Natural killer cell treated with Interleukin-12 subunit alpha and Interleukin-12 subunit beta and Interleukin-15 and Interleukin-18, amount 100 ng/mL, for 72 hours (primary cell): ENCODE data around the gene HIGD1C. TPM values are rescaled to one million over a fixed set of nuclear protein-coding genes. Genes with fewer than 3 reads are reported as not detected.
"Not testable (repeated sequence)": the region's sequence is repeated elsewhere in the genome, so short reads cannot be mapped to it uniquely, and the experiment has no call there.

Experiments
- ATAC-seq, 2 donors: fragments of 150-1000 bp; cut with Tn5 transposase in 1 of 2; sonication (Bioruptor Pico), chemical (Tn5 transposase) in 1 of 2; 2 replicates each; pipeline ENCODE4 v1.10.0; 2021
- DNase-seq: peaks from one replicate; pipeline ENCODE4 v3.0.0; 2022; ENCODE audit warnings: low spot score
- H3K27ac Mint-ChIP-seq, 2 donors: 1 replicate in 1 of 2; 2 replicates in 1 of 2; pipeline ENCODE4 v1.8.0; 2022; ENCODE audit warnings: mixed read lengths in 2 of 2, mild to moderate bottlenecking in 1 of 2, moderate library complexity in 1 of 2
- H3K27me3 Mint-ChIP-seq, 2 donors: 1 replicate in 1 of 2; 2 replicates in 1 of 2; pipeline ENCODE4 v1.8.0; 2022; ENCODE audit warnings: mixed read lengths in 2 of 2
- H3K36me3 Mint-ChIP-seq: one replicate; pipeline ENCODE4 v1.8.0; 2022; ENCODE audit warnings: mixed read lengths
- H3K4me1 Mint-ChIP-seq, 2 donors: 1 replicate in 1 of 2; 2 replicates in 1 of 2; pipeline ENCODE4 v1.8.0; 2022; ENCODE audit warnings: low read depth in 2 of 2, mixed read lengths in 2 of 2, mild to moderate bottlenecking in 1 of 2
- H3K4me3 Mint-ChIP-seq: one replicate; pipeline ENCODE4 v1.8.0; 2022; ENCODE audit warnings: mixed read lengths
- H3K9me3 Mint-ChIP-seq: 2 replicates; pipeline ENCODE4 v1.8.0; 2022; ENCODE audit warnings: mixed read lengths
- total RNA-seq, 2 donors: library from RNA; stranded (reverse); gene quantifications; one replicate each; pipeline ENCODE4 v1.2.3, GENCODE V29; 2022

The HIGD1C gene
- total RNA-seq, 2 donors from 2014 or later, result not detected

- Mint-ChIP-seq H3K4me3 (peak overlapping the region; percentile 85), H3K4me1 (peaks cover 36 to 55% of the 10 kb centered on the region in 2 donors), H3K9me3 (no peaks in the 10 kb centered on the region), H3K27ac (peak overlapping the region in 1 of 2 donors; percentile 19), H3K27me3 (no peaks in the 10 kb centered on the region), H3K36me3 (no peaks in the 10 kb centered on the region)
- no peak for DNase-seq
- no peak for ATAC-seq
These were observed 25.9 kb upstream of the HIGD1C start for GRCh38 chr12:50926415-50926814.

GRCh38 chr12:50926932-50927331 lies 25.4 kb upstream of the HIGD1C start:
- H3K27ac Mint-ChIP-seq, result peak overlapping the region in 1 of 2 donors; percentile 19
- DNase-seq, H3K9me3 Mint-ChIP-seq, ATAC-seq, H3K27me3 Mint-ChIP-seq, H3K36me3 Mint-ChIP-seq: not testable (repeated sequence)
- peaks cover 36 to 55% of the 10 kb centered on the region in 2 donors for H3K4me1 Mint-ChIP-seq
- H3K4me3 Mint-ChIP-seq, result peak overlapping the region; percentile 85

GRCh38 chr12:50927356-50927755 lies 25.0 kb upstream of the HIGD1C start:
- ATAC-seq (no peak), DNase-seq (no peak)
- H3K4me3 Mint-ChIP-seq, result peak overlapping the region; percentile 61
- peak overlapping the region; percentile 19 to 20 for H3K27ac Mint-ChIP-seq
- H3K4me1 Mint-ChIP-seq, result peaks cover 36 to 53% of the 10 kb centered on the region in 2 donors
- no peaks in the 10 kb centered on the region for H3K9me3 Mint-ChIP-seq
- no peaks in the 10 kb centered on the region for H3K27me3 Mint-ChIP-seq
- H3K36me3 Mint-ChIP-seq, result no peaks in the 10 kb centered on the region

GRCh38 chr12:50927766-50928224 lies 24.5 kb upstream of the HIGD1C start:
- peak overlapping the region; percentile 61 for H3K4me3 Mint-ChIP-seq
- peak overlapping the region; percentile 19 to 20 for H3K27ac Mint-ChIP-seq
- DNase-seq (no peak), ATAC-seq (no peak)
- no peaks in the 10 kb centered on the region for H3K9me3 Mint-ChIP-seq
- no peaks in the 10 kb centered on the region for H3K36me3 Mint-ChIP-seq
- H3K27me3 Mint-ChIP-seq, result no peaks in the 10 kb centered on the region
- peaks cover 35 to 53% of the 10 kb centered on the region in 2 donors for H3K4me1 Mint-ChIP-seq

DNA sequence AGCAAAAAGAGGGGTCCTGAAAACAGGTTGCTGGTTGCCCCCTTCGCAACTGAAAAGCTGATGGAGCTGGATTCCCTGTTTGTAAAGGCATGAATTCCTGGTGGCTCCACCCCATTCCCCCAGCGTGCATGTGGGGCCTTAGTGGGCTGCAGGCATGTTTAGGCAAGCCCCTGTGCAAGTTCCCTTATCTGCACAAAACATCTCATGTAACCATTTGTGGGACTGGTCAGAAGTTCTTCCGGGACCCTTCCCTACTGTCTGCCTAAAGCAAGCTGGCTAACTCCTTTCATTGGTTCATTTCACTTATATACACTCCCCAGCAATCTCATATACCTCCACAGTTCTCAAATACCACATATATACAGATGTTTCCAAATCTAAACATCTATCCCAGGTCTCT lies 24.0 kb upstream of the HIGD1C start:
- peak overlapping the region in 1 of 2 donors; percentile 3 for H3K27ac Mint-ChIP-seq
- H3K4me1 Mint-ChIP-seq, result peaks cover 33 to 53% of the 10 kb centered on the region in 2 donors
- no peaks in the 10 kb centered on the region for H3K27me3 Mint-ChIP-seq
- peak overlapping the region; percentile 61 for H3K4me3 Mint-ChIP-seq
- H3K9me3 Mint-ChIP-seq, result no peaks in the 10 kb centered on the region
- no peak for DNase-seq
- ATAC-seq, result no peak
- no peaks in the 10 kb centered on the region for H3K36me3 Mint-ChIP-seq

- no peak for DNase-seq
- H3K4me1 Mint-ChIP-seq, result peaks cover 24 to 44% of the 10 kb centered on the region in 2 donors
- ATAC-seq, result no peak
- H3K27me3 Mint-ChIP-seq, result no peaks in the 10 kb centered on the region
- H3K4me3 Mint-ChIP-seq, result no peak overlapping the region
- H3K9me3 Mint-ChIP-seq, result no peaks in the 10 kb centered on the region
- H3K27ac Mint-ChIP-seq, result peak overlapping the region in 1 of 2 donors; percentile 43
- H3K36me3 Mint-ChIP-seq, result no peaks in the 10 kb centered on the region
These were observed 22.5 kb upstream of the HIGD1C start for GRCh38 chr12:50929831-50930230.

GRCh38 chr12:50930477-50930876 lies 21.9 kb upstream of the HIGD1C start:
- ATAC-seq, result not testable (repeated sequence)

GRCh38 chr12:50932787-50933280 lies 19.5 kb upstream of the HIGD1C start:
- Mint-ChIP-seq H3K9me3 (no peaks in the 10 kb centered on the region), H3K27ac (peak overlapping the region; percentile 13), H3K27me3 (no peaks in the 10 kb centered on the region), H3K36me3 (no peaks in the 10 kb centered on the region), H3K4me3 (no peak overlapping the region), H3K4me1 (peaks cover 12 to 28% of the 10 kb centered on the region in 2 donors)
- ATAC-seq, result peak in 1 of 2 donors; percentile 74
- DNase-seq, result no peak

More at GRCh38 chr12:50930477-50930876, 21.9 kb upstream of the HIGD1C start:
- peak overlapping the region in 1 of 2 donors; percentile 13 for H3K27ac Mint-ChIP-seq
- DNase-seq, H3K27me3 Mint-ChIP-seq, H3K36me3 Mint-ChIP-seq, H3K9me3 Mint-ChIP-seq, H3K4me3 Mint-ChIP-seq: not testable (repeated sequence)
- H3K4me1 Mint-ChIP-seq, result peaks cover 18 to 38% of the 10 kb centered on the region in 2 donors

GRCh38 chr12:50933459-50934124 lies 18.8 kb upstream of the HIGD1C start:
- DNase-seq (no peak), ATAC-seq (peak; percentile 55 to 59)
- H3K4me1 Mint-ChIP-seq, result peaks cover 6 to 20% of the 10 kb centered on the region in 2 donors
- no peaks in the 10 kb centered on the region for H3K9me3 Mint-ChIP-seq
- no peak overlapping the region for H3K4me3 Mint-ChIP-seq
- H3K27me3 Mint-ChIP-seq, result no peaks in the 10 kb centered on the region
- peak overlapping the region; percentile 13 for H3K27ac Mint-ChIP-seq
- no peaks in the 10 kb centered on the region for H3K36me3 Mint-ChIP-seq

GRCh38 chr12:50934371-50934851 lies 17.9 kb upstream of the HIGD1C start:
- Mint-ChIP-seq H3K4me3 (no peak overlapping the region), H3K27me3 (no peaks in the 10 kb centered on the region), H3K9me3 (no peaks in the 10 kb centered on the region), H3K36me3 (no peaks in the 10 kb centered on the region), H3K4me1 (peaks cover 4 to 17% of the 10 kb centered on the region in 2 donors), H3K27ac (no peak overlapping the region)
- DNase-seq, result no peak
- ATAC-seq, result no peak

DNA sequence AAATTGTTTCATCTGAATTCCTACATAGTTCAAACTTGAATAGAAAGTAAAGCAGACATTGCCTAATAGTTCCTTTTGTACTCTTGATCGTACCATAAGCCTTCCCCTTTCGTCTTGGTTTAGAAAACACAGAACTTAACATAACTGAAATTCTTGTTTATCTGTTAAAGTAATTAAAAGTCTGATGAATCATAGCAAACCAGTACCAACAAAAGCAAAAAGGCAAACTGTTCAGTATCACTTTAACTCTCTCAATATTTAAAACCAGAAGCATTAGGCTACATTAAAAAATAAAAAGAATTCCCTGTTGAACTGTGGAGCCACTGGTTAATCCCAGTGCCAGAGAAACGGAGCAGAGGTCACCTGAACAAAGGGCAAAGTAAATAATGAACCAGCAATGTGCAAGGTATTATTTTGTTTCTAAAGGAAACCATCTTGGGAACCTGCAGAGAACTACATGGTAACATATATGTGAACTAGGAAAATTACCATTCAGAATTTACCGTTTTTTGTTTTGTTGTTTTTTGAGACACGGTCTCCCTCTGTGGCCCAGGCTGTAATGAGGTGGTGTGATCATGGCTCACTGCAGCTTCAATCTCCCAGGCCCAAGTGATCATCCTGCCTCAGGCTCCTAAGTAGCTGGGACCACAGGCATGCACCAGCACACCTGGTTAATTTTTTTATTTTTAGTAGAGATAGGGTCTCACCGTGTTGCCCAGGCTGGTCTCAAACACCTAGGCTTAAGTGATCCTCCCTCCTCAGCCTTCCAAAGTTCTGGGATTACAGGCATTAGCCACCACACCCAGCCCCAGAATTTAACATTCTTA lies 17.1 kb upstream of the HIGD1C start:
- no peak overlapping the region for H3K4me3 Mint-ChIP-seq
- H3K27ac Mint-ChIP-seq, result peak overlapping the region in 1 of 2 donors; percentile 49
- no peaks in the 10 kb centered on the region for H3K27me3 Mint-ChIP-seq
- H3K9me3 Mint-ChIP-seq, result no peaks in the 10 kb centered on the region
- DNase-seq, result no peak
- no peaks in the 10 kb centered on the region for H3K36me3 Mint-ChIP-seq
- H3K4me1 Mint-ChIP-seq, result peaks cover 4 to 17% of the 10 kb centered on the region in 2 donors
- ATAC-seq, result no peak

DNA sequence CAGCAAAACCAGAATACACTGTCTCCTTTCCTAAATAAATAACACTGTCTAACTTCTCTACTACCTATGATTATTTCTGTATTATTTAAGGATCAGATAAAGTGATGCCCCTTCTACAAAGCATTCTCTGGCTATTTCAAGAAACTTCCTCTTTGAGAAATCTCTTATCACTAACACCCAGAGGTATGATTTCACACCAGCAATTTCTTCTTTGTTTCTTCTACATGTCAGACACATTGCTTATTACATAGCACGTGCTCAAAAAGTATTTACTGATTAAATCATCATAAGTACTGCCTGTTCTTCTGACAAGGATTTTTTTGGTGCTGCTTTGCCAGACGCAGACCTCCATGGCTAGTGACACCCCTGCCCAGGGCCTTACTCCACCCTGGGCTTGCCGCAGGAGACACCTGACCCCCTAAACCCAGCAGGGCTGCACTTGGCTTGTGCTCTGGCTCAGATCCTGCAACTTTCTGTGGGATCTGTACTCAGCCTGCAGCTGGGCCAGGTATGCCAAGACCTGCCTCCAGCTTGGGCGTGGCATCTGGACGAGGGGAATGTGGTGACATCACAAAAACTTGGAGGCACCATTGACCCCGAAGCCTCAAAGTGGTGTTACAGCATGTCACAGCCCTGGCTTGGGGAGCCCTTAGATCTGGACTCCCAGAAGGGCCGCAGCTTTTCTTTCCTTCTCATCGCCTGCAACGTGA lies 15.4 kb upstream of the HIGD1C start:
- Mint-ChIP-seq H3K36me3 (no peaks in the 10 kb centered on the region), H3K27ac (no peak overlapping the region), H3K27me3 (no peaks in the 10 kb centered on the region), H3K4me3 (no peak overlapping the region), H3K9me3 (no peaks in the 10 kb centered on the region), H3K4me1 (peaks cover 4 to 17% of the 10 kb centered on the region in 2 donors)
- DNase-seq (no peak), ATAC-seq (no peak)

GRCh38 chr12:50937653-50938052 lies 14.7 kb upstream of the HIGD1C start:
- DNase-seq (no peak), ATAC-seq (no peak)
- H3K27me3 Mint-ChIP-seq, result no peaks in the 10 kb centered on the region
- H3K36me3 Mint-ChIP-seq, result no peaks in the 10 kb centered on the region
- H3K27ac Mint-ChIP-seq, result no peak overlapping the region
- no peaks in the 10 kb centered on the region for H3K9me3 Mint-ChIP-seq
- no peak overlapping the region for H3K4me3 Mint-ChIP-seq
- peaks cover 4 to 14% of the 10 kb centered on the region in 2 donors for H3K4me1 Mint-ChIP-seq
